H1 (cell line): ENCODE data around the gene ACTN2. TPM values are rescaled to one million over a fixed set of nuclear protein-coding genes. Genes with fewer than 3 reads are reported as not detected.

Experiments
- CTCF ChIA-PET: fragments of 300-600 bp; sonication (Branson Sonifier 250); formaldehyde crosslinking; loops from one replicate; lab custom pipeline; 2021; ENCODE audit not compliant: partially characterized antibody; lab: Charles Lee
- POLR2A ChIA-PET: fragments of 300-600 bp; sonication (Branson Sonifier 250); formaldehyde crosslinking; loops from one replicate; lab custom pipeline; 2021; ENCODE audit warnings: inconsistent platforms; ENCODE audit not compliant: partially characterized antibody; lab: Charles Lee
- DNase-seq, 2 experiments: peaks; one replicate each; pipeline versions ENCODE4 v3.0.0 to v3.0.0-alpha.2; 2010 to 2022; ENCODE audit warnings: low spot score in 2 of 2, low read depth in 1 of 2, mixed read lengths in 1 of 2
- FAIRE-seq: peaks from 2 replicates; lab custom pipeline; 2011; peaks lifted over from hg19 to GRCh38; lab: Jason Lieb, UNC
- H2AFZ ChIP-seq: 2 replicates; pipeline ENCODE4 v1.8.1; 2012; ENCODE audit warnings: low read length, inconsistent platforms
- H2AK5ac ChIP-seq: 2 replicates; pipeline ENCODE4 v1.6.1; 2013; ENCODE audit warnings: low read depth, low read length
- H2BK120ac ChIP-seq: replicated peaks from 2 replicates; pipeline ENCODE3; 2013; ENCODE audit warnings: low read depth, low read length, inconsistent platforms
- H2BK12ac ChIP-seq: 2 replicates; pipeline ENCODE4 v1.6.1; 2013; ENCODE audit warnings: low read depth, low read length
- H2BK15ac ChIP-seq: 2 replicates; pipeline ENCODE4 v1.6.1; 2013; ENCODE audit warnings: low read length
- H2BK20ac ChIP-seq: 2 replicates; pipeline ENCODE4 v1.6.1; 2013; ENCODE audit warnings: low read length
- H2BK5ac ChIP-seq: 2 replicates; pipeline ENCODE4 v1.6.1; 2013; ENCODE audit warnings: low read depth, low read length
- H3K14ac ChIP-seq: 2 replicates; pipeline ENCODE4 v1.6.1; 2013; ENCODE audit warnings: inconsistent platforms; ENCODE audit not compliant: insufficient read length
- H3K18ac ChIP-seq: 2 replicates; pipeline ENCODE4 v1.6.1; 2013; ENCODE audit warnings: low read length; ENCODE audit errors: extremely low read depth
- H3K23ac ChIP-seq: 2 replicates; pipeline ENCODE4 v1.6.1; 2013; ENCODE audit warnings: inconsistent platforms; ENCODE audit not compliant: insufficient read length
- H3K23me2 ChIP-seq: 2 replicates; pipeline ENCODE4 v1.6.1; 2013; ENCODE audit warnings: low read depth, low read length
- H3K27ac ChIP-seq: 2 replicates; pipeline ENCODE4 v1.6.1; 2011; ENCODE audit warnings: low read depth, low read length, inconsistent platforms
- H3K27me3 ChIP-seq, 4 experiments: replicated peaks in 1 of 4; 1 replicate in 1 of 4; 2 replicates in 3 of 4; pipeline versions ENCODE4 v1.6.1 to v1.8.1; 2011 to 2013; ENCODE audit warnings: low read length in 3 of 4, mild to moderate bottlenecking in 3 of 4, inconsistent platforms in 2 of 4, mixed read lengths in 2 of 4, moderate library complexity in 1 of 4; ENCODE audit not compliant: control insufficient read depth in 3 of 4, insufficient read depth in 3 of 4; ENCODE audit errors: extremely low read depth in 1 of 4
- H3K36me3 ChIP-seq, 4 experiments: 2 replicates each; pipeline versions ENCODE4 v1.6.1 to v1.8.1; 2011 to 2013; ENCODE audit warnings: mild to moderate bottlenecking in 4 of 4, low read length in 3 of 4, moderate library complexity in 2 of 4, control low read depth in 1 of 4, inconsistent platforms in 1 of 4; ENCODE audit not compliant: insufficient read depth in 4 of 4, control insufficient read depth in 2 of 4
- H3K4ac ChIP-seq: replicated peaks from 2 replicates; pipeline ENCODE3; 2013; ENCODE audit warnings: low read length, low read depth, mixed read lengths, inconsistent platforms; ENCODE audit not compliant: insufficient read length
- H3K4me1 ChIP-seq, 4 experiments: replicated peaks in 1 of 4; 1 replicate in 1 of 4; 2 replicates in 3 of 4; pipeline versions ENCODE4 v1.6.1 to v1.8.1; 2011 to 2013; ENCODE audit warnings: low read length in 3 of 4, inconsistent platforms in 2 of 4, mixed read lengths in 1 of 4; ENCODE audit not compliant: insufficient read depth in 4 of 4, control insufficient read depth in 3 of 4
- H3K4me2 ChIP-seq, 2 experiments: 2 replicates each; pipeline versions ENCODE4 v1.6.1 to v1.8.1; 2011 to 2013; ENCODE audit warnings: low read depth in 2 of 2, low read length in 2 of 2, control low read depth in 1 of 2, inconsistent platforms in 1 of 2, mild to moderate bottlenecking in 1 of 2; ENCODE audit not compliant: insufficient read depth in 1 of 2
- H3K4me3 ChIP-seq, 4 experiments: fragments of 200-600, 300-600 bp in 1 of 4; sonication (generic), shearing (Covaris generic), sonication (Bioruptor Twin) in 1 of 4; 2 replicates each; pipeline versions ENCODE4 v1.5.1 to v1.8.1; 2011 to 2016; ENCODE audit warnings: low read length in 4 of 4, low read depth in 3 of 4, control low read depth in 2 of 4, inconsistent platforms in 2 of 4, mild to moderate bottlenecking in 2 of 4, mixed read lengths in 1 of 4, moderate library complexity in 1 of 4; ENCODE audit not compliant: insufficient read depth in 2 of 4; ENCODE audit errors: extremely low read depth in 1 of 4
- H3K56ac ChIP-seq: replicated peaks from 2 replicates; pipeline ENCODE3; 2013; ENCODE audit warnings: low read depth, mild to moderate bottlenecking, mixed read lengths, low read length, inconsistent platforms; ENCODE audit not compliant: insufficient read length
- H3K79me1 ChIP-seq: 2 replicates; pipeline ENCODE4 v1.6.1; 2013; ENCODE audit warnings: low read depth, low read length, control low read depth
- H3K79me2 ChIP-seq, 2 experiments: 2 replicates each; pipeline versions ENCODE4 v1.6.1 to v1.8.1; 2012 to 2013; ENCODE audit warnings: low read length in 2 of 2, mild to moderate bottlenecking in 2 of 2, inconsistent platforms in 1 of 2; ENCODE audit not compliant: insufficient read depth in 2 of 2, control insufficient read depth in 1 of 2
- H3K9ac ChIP-seq, 4 experiments: replicated peaks in 1 of 4; 1 replicate in 1 of 4; 2 replicates in 3 of 4; pipeline versions ENCODE4 v1.6.1 to v1.8.1; 2011 to 2013; ENCODE audit warnings: low read depth in 3 of 4, low read length in 3 of 4, control low read depth in 2 of 4, mild to moderate bottlenecking in 2 of 4, moderate library complexity in 2 of 4, inconsistent platforms in 1 of 4; ENCODE audit errors: extremely low read depth in 1 of 4
- H3K9me3 ChIP-seq, 2 experiments: 2 replicates each; pipeline versions ENCODE4 v1.6.1 to v1.8.1; 2012 to 2013; ENCODE audit warnings: mild to moderate bottlenecking in 2 of 2, moderate library complexity in 2 of 2, control low read depth in 1 of 2, inconsistent platforms in 1 of 2, low read depth in 1 of 2, low read length in 1 of 2, mixed read lengths in 1 of 2; ENCODE audit not compliant: insufficient read depth in 2 of 2
- H4K20me1 ChIP-seq, 2 experiments: replicated peaks in 1 of 2; 2 replicates each; pipeline versions ENCODE3 to v1.8.1; 2011 to 2013; ENCODE audit warnings: inconsistent platforms in 2 of 2, low read length in 2 of 2, mild to moderate bottlenecking in 1 of 2; ENCODE audit not compliant: insufficient read depth in 2 of 2, control insufficient read depth in 1 of 2
- H4K5ac ChIP-seq: 2 replicates; pipeline ENCODE4 v1.6.1; 2013; ENCODE audit warnings: low read length, low read depth, mixed read lengths, inconsistent platforms; ENCODE audit not compliant: insufficient read length
- H4K8ac ChIP-seq: 2 replicates; pipeline ENCODE4 v1.8.0; 2013; ENCODE audit warnings: mild to moderate bottlenecking, moderate library complexity, low read length, inconsistent platforms; ENCODE audit not compliant: insufficient read depth; ENCODE audit errors: extremely low read depth
- H4K91ac ChIP-seq: replicated peaks from 2 replicates; pipeline ENCODE3; 2013; ENCODE audit warnings: low read length, mixed read lengths, inconsistent platforms; ENCODE audit not compliant: insufficient read length
- EGR1 ChIP-seq: IDR thresholded peaks from 2 replicates; pipeline ENCODE4 v1.6.1; 2011; ENCODE audit warnings: low read depth, low read length, borderline replicate concordance
- EP300 ChIP-seq, 2 experiments: IDR thresholded peaks; 1 replicate in 1 of 2; 2 replicates in 1 of 2; pipeline ENCODE4 v1.6.1; 2011 to 2012; ENCODE audit warnings: low read depth in 2 of 2, low read length in 2 of 2, mild to moderate bottlenecking in 2 of 2, borderline replicate concordance in 1 of 2, inconsistent platforms in 1 of 2, moderate library complexity in 1 of 2
- GABPA ChIP-seq: IDR thresholded peaks from 2 replicates; pipeline ENCODE4 v1.6.1; 2011; ENCODE audit warnings: mild to moderate bottlenecking, low read length, moderate library complexity, borderline replicate concordance; ENCODE audit not compliant: insufficient read depth
- GTF2F1 ChIP-seq: IDR thresholded peaks from 2 replicates; pipeline ENCODE4 v1.6.1; 2012; ENCODE audit warnings: low read depth, low read length, improper control_type of control experiment, borderline replicate concordance
- JUN ChIP-seq: IDR thresholded peaks from 2 replicates; pipeline ENCODE4 v1.6.1; 2011; ENCODE audit warnings: low read depth, mild to moderate bottlenecking, improper control_type of control experiment, low read length
- KDM1A ChIP-seq: fragments of 200-600, 300-600 bp; sonication (generic); IDR thresholded peaks from 2 replicates; pipeline ENCODE4 v1.7.1; 2016; ENCODE audit warnings: mild to moderate bottlenecking, low read length, borderline replicate concordance
- KDM4A ChIP-seq: IDR thresholded peaks from one replicate; pipeline ENCODE4 v1.7.1; 2012; ENCODE audit warnings: low read depth, mild to moderate bottlenecking, moderate library complexity, low read length, inconsistent platforms; ENCODE audit not compliant: severe bottlenecking
- PHF8 ChIP-seq: fragments of 200-600 bp; sonication (generic); conservative IDR thresholded peaks from 2 replicates; pipeline ENCODE4 v1.7.1; 2012; ENCODE audit warnings: low read depth, mild to moderate bottlenecking, inconsistent platforms, low read length, moderate library complexity
- RAD21 ChIP-seq, 2 experiments: IDR thresholded peaks in 1 of 2; conservative IDR thresholded peaks in 1 of 2; 2 replicates each; pipeline ENCODE4 v1.6.1; 2011; ENCODE audit warnings: low read depth in 2 of 2, low read length in 2 of 2, improper control_type of control experiment in 1 of 2, inconsistent platforms in 1 of 2, mild to moderate bottlenecking in 1 of 2, moderate library complexity in 1 of 2
- SIX5 ChIP-seq: IDR thresholded peaks from 2 replicates; pipeline ENCODE4 v1.6.1; 2011; ENCODE audit warnings: mild to moderate bottlenecking, low read depth, low read length
- ZNF274 ChIP-seq: IDR thresholded peaks from 2 replicates; pipeline ENCODE4 v1.7.0; 2012; ENCODE audit warnings: low read length, borderline replicate concordance; ENCODE audit errors: extremely low read depth
- WGBS, 2 experiments: shearing (Covaris generic) in 1 of 2; methylation state at CpG; one replicate each; pipeline versions ENCODE4 v1.1.6 to v1.1.7; 2013 to 2015; ENCODE audit warnings: low lambda C conversion rate in 2 of 2, mixed read lengths in 2 of 2, inconsistent platforms in 1 of 2, low coverage in 1 of 2, missing lambda C conversion rate in 1 of 2; ENCODE audit not compliant: insufficient replicate concordance in 2 of 2, insufficient coverage in 1 of 2, insufficient read length in 1 of 2; ENCODE audit errors: extremely low coverage in 1 of 2, missing lambda C conversion rate in 1 of 2; 5-methylcytosine and 5-hydroxymethylcytosine counted together
- polyA plus RNA-seq, 7 experiments: library from polyadenylated mRNA; depleted of rRNA in 3 of 7; stranded (reverse) in 5 of 7; unstranded in 2 of 7; fragments of >200 nt in 5 of 7; fragments of 200-250 nt in 2 of 7; gene quantifications; 1 replicate in 5 of 7; 2 replicates in 1 of 7; 4 replicates in 1 of 7; pipeline versions ENCODE4 v1.2.1 to v1.2.3, GENCODE V29; 2011 to 2013; ENCODE audit warnings: missing spikeins in 2 of 7, mixed read lengths in 2 of 7
- total RNA-seq: library from RNA; stranded (reverse); fragmentation: NEBNext Ultra II Directional; extraction: Animal tissue kit (Norgen Biotek cat#: 25700); gene quantifications from 2 replicates; pipeline ENCODE4 v1.2.1, GENCODE V29; 2021
- TF ChIP-seq, protein P1 (sequence below): IDR thresholded peaks from 2 replicates; pipeline ENCODE4 v1.6.1; 2011; ENCODE audit warnings: low read length, improper control_type of control experiment

ACTN2 gene
- total and polyA plus RNA-seq, 2 of the 8 experiments (the other 6 are each of a cell fraction or from before 2014, with no cell fraction given), result 1.9 to 4.1 TPM

DNA sequence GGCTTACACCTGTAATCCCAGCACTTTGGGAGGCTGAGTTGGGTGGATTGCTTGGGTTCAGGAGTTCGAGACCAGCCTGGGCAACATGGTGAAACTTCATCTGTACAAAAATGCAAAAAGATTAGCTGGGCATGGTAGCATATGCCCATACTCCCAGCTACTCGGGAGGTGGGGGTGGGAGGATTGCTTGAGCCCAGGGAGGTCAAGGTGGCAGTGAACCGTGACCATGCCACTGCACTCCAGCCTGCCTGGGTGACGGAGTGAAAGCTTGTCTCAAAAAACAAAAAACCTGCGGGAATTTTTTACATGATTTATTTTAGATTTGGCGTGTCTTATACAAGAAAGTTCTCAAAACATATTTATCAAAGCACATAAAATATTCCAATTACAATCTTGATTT, 81.0 kb downstream of the ACTN2 start:
- no peak overlapping the region for H2BK5ac ChIP-seq
- DNase-seq, result no peak
- peaks cover 0 to 1% (median 0%) of the 10 kb centered on the region in 4 experiments; a peak in 1 of 7 replicates for H3K27me3 ChIP-seq
- H3K4ac ChIP-seq, result no peak overlapping the region
- H3K23me2 ChIP-seq, result no peaks in the 10 kb centered on the region
- no peak for FAIRE-seq
- no peaks in the 10 kb centered on the region for H3K79me1 ChIP-seq
- no peak overlapping the region for H3K23ac ChIP-seq
- no peaks in the 10 kb centered on the region for H3K36me3 ChIP-seq
- no peaks in the 10 kb centered on the region for H3K79me2 ChIP-seq
- no peaks in the 10 kb centered on the region for H3K9me3 ChIP-seq
- H2BK15ac ChIP-seq, result no peak overlapping the region
- H3K56ac ChIP-seq, result no peak overlapping the region
- H3K4me3 ChIP-seq, result no peak overlapping the region
- H3K14ac ChIP-seq, result no peak overlapping the region
- H4K20me1 ChIP-seq, result no peaks in the 10 kb centered on the region
- no peak overlapping the region for H4K8ac ChIP-seq
- H3K9ac ChIP-seq, result no peak overlapping the region
- no peak overlapping the region for H3K4me2 ChIP-seq
- H3K27ac ChIP-seq, result no peak overlapping the region
- 82% methylated on average over 6 of the region's 6 CpGs; no CpG with 5 or more reads in 1 of the 2 experiments for WGBS, 2 experiments
- H2AK5ac ChIP-seq, result no peak overlapping the region
- H2BK20ac ChIP-seq, result no peak overlapping the region
- no peak overlapping the region for H3K18ac ChIP-seq
- no peak overlapping the region for H4K5ac ChIP-seq
- H3K4me1 ChIP-seq, result no peaks in the 10 kb centered on the region
- no peak overlapping the region for H2AFZ ChIP-seq
- POLR2A ChIA-PET, result no interaction called here
- H2BK120ac ChIP-seq, result no peak overlapping the region
- CTCF ChIA-PET, result interaction anchor here (1.3 to 5.5 kb wide), 7 partner anchors 8 to 620 kb away, joined by 3 to 26 read pairs (median 8); no protein-coding TSS in a partner anchor
- H4K91ac ChIP-seq, result no peak overlapping the region
- H2BK12ac ChIP-seq, result no peak overlapping the region
- no peak for TF ChIP-seq GTF2F1
- TF ChIP-seq JUN, result no peak
- no peak for TF ChIP-seq KDM1A
- TF ChIP-seq ZNF274, result no peak
- no peak for TF ChIP-seq SIX5
- TF ChIP-seq, protein P1, sequence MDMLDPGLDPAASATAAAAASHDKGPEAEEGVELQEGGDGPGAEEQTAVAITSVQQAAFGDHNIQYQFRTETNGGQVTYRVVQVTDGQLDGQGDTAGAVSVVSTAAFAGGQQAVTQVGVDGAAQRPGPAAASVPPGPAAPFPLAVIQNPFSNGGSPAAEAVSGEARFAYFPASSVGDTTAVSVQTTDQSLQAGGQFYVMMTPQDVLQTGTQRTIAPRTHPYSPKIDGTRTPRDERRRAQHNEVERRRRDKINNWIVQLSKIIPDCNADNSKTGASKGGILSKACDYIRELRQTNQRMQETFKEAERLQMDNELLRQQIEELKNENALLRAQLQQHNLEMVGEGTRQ, result no peak
- TF ChIP-seq EP300 (IDR thresholded peaks at IDR 0.05; ENCODE audit: borderline replicate concordance in 1 of 2, low read depth in 2 of 2, low read length in 2 of 2), result no peak
- no peak for TF ChIP-seq EGR1
- no peak for TF ChIP-seq KDM4A
- TF ChIP-seq RAD21 (IDR thresholded peaks at IDR 0.05 in 1 of 2, conservative IDR thresholded peaks at IDR 0.05 in 1 of 2; ENCODE audit: low read depth in 2 of 2, low read length in 2 of 2), result no peak
- no peak for TF ChIP-seq PHF8
- TF ChIP-seq GABPA, result no peak
